Nephron (organoid): ENCODE results near the gene FBXO28.

Source experiments
- H3K27ac Mint-ChIP-seq, 3 experiments: 2 replicates each; pipeline ENCODE4 v1.8.0; 2020; ENCODE audit warnings: mixed read lengths in 3 of 3, mild to moderate bottlenecking in 2 of 3, moderate library complexity in 1 of 3
- H3K27me3 Mint-ChIP-seq: 2 replicates; pipeline ENCODE4 v1.8.0; 2021; ENCODE audit warnings: low read depth, mild to moderate bottlenecking, moderate library complexity, mixed read lengths
- H3K36me3 Mint-ChIP-seq: 2 replicates; pipeline ENCODE4 v1.8.0; 2020; ENCODE audit warnings: low read depth, mixed read lengths
- H3K4me1 Mint-ChIP-seq: 2 replicates; pipeline ENCODE4 v1.8.0; 2020; ENCODE audit warnings: mixed read lengths
- H3K4me3 Mint-ChIP-seq, 3 experiments: 2 replicates each; pipeline ENCODE4 v1.8.0; 2020; ENCODE audit warnings: mild to moderate bottlenecking in 3 of 3, mixed read lengths in 3 of 3, moderate library complexity in 2 of 3
- H3K9me3 Mint-ChIP-seq: 2 replicates; pipeline ENCODE4 v1.8.0; 2020; ENCODE audit warnings: mixed read lengths
- CTCF ChIP-seq, 3 experiments: fragments of 200-600 bp; sonication (generic); IDR thresholded peaks; one replicate each; pipeline ENCODE4 v1.5.0; 2021; ENCODE audit warnings: antibody characterized with exemption in 3 of 3; ENCODE audit not compliant: unreplicated experiment in 3 of 3

FBXO28 gene

GRCh38 chr1:224160171-224160682, 46.3 kb downstream of the FBXO28 start:
- Mint-ChIP-seq H3K4me3 (no peak overlapping the region), H3K36me3 (peaks cover 41% of the 10 kb centered on the region), H3K27me3 (no peaks in the 10 kb centered on the region), H3K27ac (no peak overlapping the region), H3K4me1 (no peaks in the 10 kb centered on the region), H3K9me3 (no peaks in the 10 kb centered on the region)
- TF ChIP-seq CTCF (IDR thresholded peaks at IDR 0.05; ENCODE audit: unreplicated experiment in 3 of 3) = no peak

GRCh38 chr1:224162768-224163167, 48.9 kb downstream of the FBXO28 start:
- no peaks in the 10 kb centered on the region for H3K9me3 Mint-ChIP-seq
- no peak overlapping the region for H3K27ac Mint-ChIP-seq
- no peak for TF ChIP-seq CTCF (IDR thresholded peaks at IDR 0.05; ENCODE audit: unreplicated experiment in 3 of 3)
- no peaks in the 10 kb centered on the region for H3K27me3 Mint-ChIP-seq
- peaks cover 21% of the 10 kb centered on the region for H3K36me3 Mint-ChIP-seq
- H3K4me1 Mint-ChIP-seq = no peaks in the 10 kb centered on the region
- no peak overlapping the region for H3K4me3 Mint-ChIP-seq

GRCh38 chr1:224163311-224163710, 49.4 kb downstream of the FBXO28 start:
- Mint-ChIP-seq H3K36me3 (peaks cover 16% of the 10 kb centered on the region), H3K4me1 (no peaks in the 10 kb centered on the region), H3K27ac (no peak overlapping the region), H3K27me3 (no peaks in the 10 kb centered on the region), H3K4me3 (no peak overlapping the region), H3K9me3 (no peaks in the 10 kb centered on the region)
- no peak for TF ChIP-seq CTCF (IDR thresholded peaks at IDR 0.05; ENCODE audit: unreplicated experiment in 3 of 3)

- Mint-ChIP-seq H3K27me3 (peaks cover 8% of the 10 kb centered on the region), H3K36me3 (no peaks in the 10 kb centered on the region), H3K9me3 (peaks cover 5% of the 10 kb centered on the region), H3K4me3 (no peak overlapping the region), H3K27ac (no peak overlapping the region), H3K4me1 (peaks cover 5% of the 10 kb centered on the region)
- TF ChIP-seq CTCF (IDR thresholded peaks at IDR 0.05; ENCODE audit: unreplicated experiment in 3 of 3) = no peak
Measured at GRCh38 chr1:224168859-224169380, 55.0 kb downstream of the FBXO28 start.

GRCh38 chr1:224169718-224170270, 55.9 kb downstream of the FBXO28 start:
- no peaks in the 10 kb centered on the region for H3K36me3 Mint-ChIP-seq
- peaks cover 8% of the 10 kb centered on the region for H3K27me3 Mint-ChIP-seq
- peaks cover 5% of the 10 kb centered on the region for H3K9me3 Mint-ChIP-seq

More at GRCh38 chr1:224169718-224170270, 55.9 kb downstream of the FBXO28 start:
- H3K27ac Mint-ChIP-seq = no peak overlapping the region
- H3K4me1 Mint-ChIP-seq = peaks cover 5% of the 10 kb centered on the region
- no peak overlapping the region for H3K4me3 Mint-ChIP-seq
- no peak for TF ChIP-seq CTCF (IDR thresholded peaks at IDR 0.05; ENCODE audit: unreplicated experiment in 3 of 3)
